IPS-20b (cell line): Measurements from ENCODE around the gene GNB5.

Experiments
- H3K27ac ChIP-seq: one replicate; pipeline ENCODE4 v1.5.1; 2013; ENCODE audit warnings: low read length
- H3K27me3 ChIP-seq: 2 replicates; pipeline ENCODE4 v1.6.1; 2013; ENCODE audit warnings: mild to moderate bottlenecking, low read length, inconsistent platforms; ENCODE audit not compliant: insufficient read depth
- H3K36me3 ChIP-seq: 2 replicates; pipeline ENCODE4 v1.6.1; 2013; ENCODE audit warnings: low read depth, mild to moderate bottlenecking, inconsistent platforms, low read length, moderate library complexity; ENCODE audit not compliant: insufficient read depth
- H3K4me1 ChIP-seq: 2 replicates; pipeline ENCODE4 v1.6.1; 2013; ENCODE audit warnings: mild to moderate bottlenecking, control low read depth, inconsistent platforms, low read length, moderate library complexity; ENCODE audit not compliant: insufficient read depth
- H3K4me3 ChIP-seq: 2 replicates; pipeline ENCODE4 v1.5.1; 2013; ENCODE audit warnings: mild to moderate bottlenecking, low read length, inconsistent platforms
- H3K9ac ChIP-seq: 2 replicates; pipeline ENCODE4 v1.6.1; 2013; ENCODE audit warnings: low read depth, mild to moderate bottlenecking, inconsistent platforms, low read length, moderate library complexity
- H3K9me3 ChIP-seq: 2 replicates; pipeline ENCODE4 v1.6.1; 2013; ENCODE audit warnings: mild to moderate bottlenecking, low read depth, low read length, inconsistent platforms; ENCODE audit not compliant: insufficient read depth

Gene GNB5

DNA sequence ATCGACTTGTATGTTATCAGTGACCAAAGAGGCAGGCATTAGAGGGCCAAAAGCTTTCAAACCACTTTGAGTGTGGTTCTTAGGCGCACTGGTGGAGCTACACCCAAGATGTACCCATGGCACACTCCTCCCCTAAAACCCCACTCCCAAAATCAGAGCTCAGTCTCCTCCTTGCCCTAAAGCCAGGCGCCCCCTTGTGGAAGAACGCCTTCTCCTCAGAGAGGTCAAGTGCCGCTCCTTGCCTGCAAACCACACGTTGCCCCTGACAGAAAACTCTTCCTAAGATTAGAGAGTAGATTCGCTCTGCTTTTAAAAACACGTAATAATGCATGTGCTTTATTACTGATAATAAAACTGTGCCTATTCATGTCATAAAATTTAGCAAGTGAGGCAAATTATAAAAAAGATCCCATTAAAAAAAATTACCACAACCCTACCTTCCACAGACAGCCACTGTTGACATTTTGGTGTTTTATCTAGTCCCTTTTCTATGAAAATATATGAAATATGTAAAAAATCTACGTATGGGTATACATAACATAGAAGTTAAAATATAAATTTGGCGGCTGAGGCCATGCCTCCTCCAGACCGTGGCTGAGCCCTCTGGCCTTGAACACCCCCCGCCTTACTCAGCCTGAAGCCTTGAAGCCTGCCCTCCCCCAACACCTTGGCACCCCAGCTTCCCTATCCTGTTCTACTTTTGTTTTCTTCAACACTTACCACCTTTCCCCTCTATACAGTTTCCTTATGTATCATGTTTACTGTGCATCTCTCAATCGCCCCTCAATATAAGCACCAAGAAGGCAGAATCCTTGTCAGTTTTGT lies 112.1 kb downstream of the GNB5 start:
- Histone ChIP-seq H3K9me3 (no peaks in the 10 kb centered on the region), H3K27me3 (no peaks in the 10 kb centered on the region), H3K27ac (no peak overlapping the region), H3K9ac (no peak overlapping the region), H3K4me1 (0 out of 2 replicates have a peak, but pooled peaks cover 2% of the 10 kb centered on the region), H3K36me3 (no peaks in the 10 kb centered on the region), H3K4me3 (no peak overlapping the region)

DNA sequence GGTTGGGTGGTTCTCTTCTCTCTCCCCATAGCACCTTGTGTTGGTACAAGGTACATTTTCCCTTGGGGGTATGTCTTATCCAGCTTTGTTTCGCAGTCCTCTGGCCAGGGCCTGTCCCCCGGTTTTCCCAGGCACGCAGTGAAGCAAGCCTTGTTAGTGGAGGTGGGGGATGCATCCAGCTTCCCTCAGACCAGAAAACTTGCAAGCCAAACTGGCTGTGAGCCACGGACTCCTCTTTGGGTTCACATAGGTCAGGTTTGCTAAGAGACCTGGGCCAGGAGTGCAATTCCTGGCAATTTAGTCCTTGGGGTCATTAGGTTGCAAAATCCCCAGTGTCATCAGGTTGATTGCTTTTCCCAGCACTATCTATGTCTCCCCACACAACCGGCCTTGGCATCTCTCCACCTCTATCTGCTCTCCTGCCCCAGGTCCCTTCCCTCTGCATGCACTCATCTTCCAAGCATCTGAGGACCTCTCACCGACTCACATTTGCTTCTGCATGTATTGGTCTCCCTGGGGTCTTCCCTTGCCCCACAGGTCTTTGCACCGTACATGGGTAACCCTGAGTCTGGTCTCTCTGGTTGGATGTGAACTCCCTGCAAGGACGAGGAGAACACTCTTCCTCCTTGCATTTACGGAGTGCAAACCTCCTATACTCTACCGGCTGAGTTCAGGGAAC lies 112.9 kb downstream of the GNB5 start:
- Histone ChIP-seq H3K27me3 (no peaks in the 10 kb centered on the region), H3K27ac (no peak overlapping the region), H3K36me3 (no peaks in the 10 kb centered on the region), H3K9me3 (no peaks in the 10 kb centered on the region), H3K4me1 (0 out of 2 replicates have a peak, but pooled peaks cover 5% of the 10 kb centered on the region), H3K9ac (no peak overlapping the region), H3K4me3 (no peak overlapping the region)

DNA sequence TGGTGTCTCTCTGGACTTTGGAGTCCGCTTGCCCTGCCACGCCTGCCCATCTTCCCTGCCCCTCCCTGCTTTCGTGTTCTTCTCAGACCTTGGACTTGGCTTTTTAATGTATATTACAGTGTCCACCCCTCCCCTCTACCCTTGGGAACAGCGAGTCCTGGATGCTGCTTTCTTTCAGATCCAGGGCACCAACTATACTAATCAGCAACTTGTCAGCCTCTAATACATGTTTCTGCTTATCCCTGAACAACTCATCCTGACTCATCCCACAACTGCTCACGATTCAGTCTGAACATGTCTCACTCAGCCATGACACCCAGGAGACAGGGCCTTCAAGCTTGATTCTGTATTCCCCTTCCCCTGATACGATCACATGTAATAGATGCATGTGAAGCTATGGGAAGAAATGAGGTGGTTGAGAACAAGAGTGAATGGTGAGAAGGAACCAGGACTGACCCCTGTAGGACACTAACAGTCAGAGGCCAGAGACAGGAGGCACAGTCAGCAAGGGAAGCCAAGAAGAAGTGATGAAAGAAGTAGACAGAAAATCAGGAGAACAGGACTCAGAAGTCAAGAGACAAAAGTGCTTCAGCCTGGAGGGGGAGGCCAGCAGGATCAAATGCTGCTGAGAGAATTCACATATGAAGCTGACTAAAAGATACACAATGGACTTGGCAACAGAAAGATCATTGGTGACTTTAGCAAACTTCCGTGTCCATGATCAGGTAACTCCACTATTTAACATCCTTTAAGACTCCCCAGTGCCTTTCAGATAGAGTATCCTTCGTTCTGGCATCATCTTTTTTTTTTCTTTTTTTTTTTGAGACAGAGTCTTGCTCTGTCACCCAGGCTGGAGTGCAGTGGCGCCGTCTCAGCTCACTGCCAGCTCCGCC lies 114.1 kb downstream of the GNB5 start:
- H3K9ac ChIP-seq = no peak overlapping the region
- no peaks in the 10 kb centered on the region for H3K9me3 ChIP-seq

DNA sequence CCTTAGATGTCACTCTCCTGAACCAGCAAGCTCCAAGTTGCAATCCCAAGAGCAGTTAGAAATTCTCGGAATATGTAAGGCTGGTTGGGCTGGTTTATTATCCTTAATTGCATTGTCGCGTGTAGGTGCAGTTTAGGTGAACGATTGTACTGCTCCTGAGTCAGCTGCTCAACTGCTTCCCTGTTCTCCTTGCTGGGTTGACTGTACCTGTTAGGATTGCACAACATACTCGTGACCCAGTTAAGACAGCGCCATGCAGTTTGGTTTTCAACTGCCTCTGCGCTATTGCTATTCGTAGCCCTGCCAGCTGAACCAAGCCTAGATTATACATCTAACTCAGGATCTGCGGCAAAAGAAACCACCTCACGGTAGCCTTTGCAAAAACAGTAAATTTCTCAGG lies 119.6 kb downstream of the GNB5 start:
- Histone ChIP-seq H3K9me3 (no peaks in the 10 kb centered on the region), H3K27me3 (no peaks in the 10 kb centered on the region), H3K4me1 (0 out of 2 replicates have a peak, but pooled peaks cover 5% of the 10 kb centered on the region), H3K36me3 (no peaks in the 10 kb centered on the region), H3K27ac (no peak overlapping the region), H3K9ac (no peak overlapping the region), H3K4me3 (no peak overlapping the region)

More for the DNA sequence above, 114.1 kb downstream of the GNB5 start:
- 0 out of 2 replicates have a peak, but pooled peaks cover 5% of the 10 kb centered on the region for H3K4me1 ChIP-seq
- H3K4me3 ChIP-seq = no peak overlapping the region
- no peaks in the 10 kb centered on the region for H3K27me3 ChIP-seq
- no peaks in the 10 kb centered on the region for H3K36me3 ChIP-seq
- no peak overlapping the region for H3K27ac ChIP-seq

DNA sequence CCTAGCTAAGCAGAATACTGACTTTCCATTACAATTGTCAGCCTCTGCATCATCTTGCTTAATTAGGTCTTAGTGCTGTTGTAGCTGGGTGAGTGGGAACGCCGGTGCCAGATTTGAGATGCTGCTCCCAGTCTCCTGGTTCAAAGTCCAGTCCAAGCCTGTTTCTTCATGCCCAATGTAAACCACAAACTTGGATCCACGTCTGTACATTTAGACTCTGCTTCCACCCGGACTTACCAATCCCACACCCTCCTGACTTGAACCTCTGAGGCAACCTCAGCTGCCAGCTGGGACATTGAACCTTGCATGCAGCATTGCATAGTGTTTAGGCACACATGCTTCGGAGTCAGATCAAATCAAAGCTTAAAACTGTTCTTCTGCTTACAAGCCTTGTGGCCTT lies 121.6 kb downstream of the GNB5 start:
- H3K36me3 ChIP-seq = peaks cover 8% of the 10 kb centered on the region
- no peak overlapping the region for H3K27ac ChIP-seq
- no peaks in the 10 kb centered on the region for H3K9me3 ChIP-seq
- no peak overlapping the region for H3K9ac ChIP-seq
- H3K27me3 ChIP-seq = no peaks in the 10 kb centered on the region
- H3K4me1 ChIP-seq = 0 out of 2 replicates have a peak, but pooled peaks cover 5% of the 10 kb centered on the region
- no peak overlapping the region for H3K4me3 ChIP-seq

DNA sequence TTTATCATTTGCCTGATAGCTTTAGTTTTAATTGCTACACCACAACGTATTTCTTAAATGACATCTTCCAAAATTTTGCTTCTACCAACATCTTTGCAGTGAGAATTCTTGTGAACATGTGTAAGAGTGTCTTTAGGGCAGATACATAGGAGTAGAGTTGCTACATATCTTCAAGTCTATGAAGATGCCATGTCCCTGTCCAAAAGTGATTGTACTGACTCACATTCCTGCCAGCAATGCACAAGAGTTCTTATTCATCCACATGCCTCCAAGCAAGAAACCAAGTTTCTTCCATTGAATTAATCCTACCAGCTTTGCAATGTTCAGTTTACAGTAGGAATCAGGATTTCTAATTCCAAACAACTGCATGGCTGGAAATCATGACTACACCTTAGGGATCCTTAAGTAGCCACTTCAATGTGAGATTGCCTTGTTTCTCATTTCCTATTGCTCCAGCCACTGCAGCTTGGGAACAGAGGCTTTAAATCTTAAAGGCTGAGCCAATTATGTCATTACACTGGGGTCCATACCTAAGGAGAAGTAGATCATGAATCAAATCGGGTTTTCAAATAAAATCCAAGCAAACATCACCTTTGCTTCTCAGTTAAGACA lies 123.1 kb downstream of the GNB5 start:
- H3K4me1 ChIP-seq = no peaks in the 10 kb centered on the region
- H3K9ac ChIP-seq = no peak overlapping the region
- H3K36me3 ChIP-seq = peaks cover 22% of the 10 kb centered on the region
- H3K9me3 ChIP-seq = no peaks in the 10 kb centered on the region
- H3K4me3 ChIP-seq = no peak overlapping the region
- H3K27me3 ChIP-seq = no peaks in the 10 kb centered on the region
- H3K27ac ChIP-seq = no peak overlapping the region

DNA sequence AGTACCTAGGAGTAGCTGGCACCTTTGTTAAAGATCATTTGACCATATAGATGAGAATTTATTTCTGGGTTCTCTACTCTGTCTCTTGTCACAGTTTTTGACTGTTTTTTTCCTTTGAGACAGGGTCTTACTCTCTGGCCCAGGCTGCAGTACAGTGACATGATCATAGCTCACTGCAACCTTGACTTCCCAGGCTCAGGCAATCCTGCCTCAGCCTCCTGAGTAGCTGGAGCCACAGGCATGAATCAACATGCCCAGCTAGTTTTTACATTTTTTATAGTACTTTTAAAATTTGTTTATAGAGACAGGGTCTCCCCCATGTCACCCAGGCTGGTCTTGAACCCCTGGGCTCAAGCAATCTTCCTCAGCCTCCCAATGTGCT lies 123.7 kb downstream of the GNB5 start:
- no peaks in the 10 kb centered on the region for H3K9me3 ChIP-seq
- H3K36me3 ChIP-seq = peaks cover 27% of the 10 kb centered on the region
- no peak overlapping the region for H3K27ac ChIP-seq
- no peak overlapping the region for H3K9ac ChIP-seq
- no peaks in the 10 kb centered on the region for H3K27me3 ChIP-seq
- no peak overlapping the region for H3K4me3 ChIP-seq
- no peaks in the 10 kb centered on the region for H3K4me1 ChIP-seq

DNA sequence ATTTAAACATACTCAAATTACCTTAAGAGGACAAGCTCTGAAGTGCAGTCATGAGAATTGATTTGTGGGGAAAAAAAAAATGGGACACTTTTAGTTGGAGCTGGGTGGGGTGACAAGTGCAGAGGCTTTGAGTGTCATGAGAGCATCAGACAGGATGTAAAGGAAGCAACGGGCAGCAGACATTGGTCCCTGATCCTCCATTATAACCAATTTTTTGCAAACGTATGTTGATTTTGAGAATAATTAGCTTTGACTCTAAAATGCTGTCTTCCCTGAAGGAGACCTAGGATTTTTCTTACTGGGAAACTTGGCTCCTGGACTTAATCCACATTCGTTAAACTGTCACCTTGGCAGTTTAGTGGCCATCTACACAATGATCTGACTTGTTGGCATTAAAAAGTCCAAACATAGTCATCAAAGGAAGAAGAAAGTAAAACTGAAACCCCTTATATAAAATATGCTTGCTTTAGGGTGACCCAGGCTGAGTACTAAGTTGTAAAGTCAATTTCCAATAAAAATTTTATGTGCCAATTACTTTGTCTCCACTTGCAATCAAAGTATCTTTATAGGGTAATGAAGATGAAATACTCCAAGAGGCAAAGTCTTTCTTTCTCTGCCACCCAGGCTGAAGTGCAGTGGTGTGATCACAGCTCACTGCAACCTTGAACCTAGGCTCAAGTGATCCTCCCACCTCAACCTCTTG lies 124.2 kb downstream of the GNB5 start:
- no peak overlapping the region for H3K4me3 ChIP-seq
- H3K27me3 ChIP-seq = no peaks in the 10 kb centered on the region
- H3K9me3 ChIP-seq = no peaks in the 10 kb centered on the region
- peaks cover 33% of the 10 kb centered on the region for H3K36me3 ChIP-seq
- H3K4me1 ChIP-seq = no peaks in the 10 kb centered on the region
- no peak overlapping the region for H3K9ac ChIP-seq
- H3K27ac ChIP-seq = no peak overlapping the region
